Thymus (tissue), 11 donors: ENCODE results near the gene RAP1B. TPM values are rescaled to one million over a fixed set of nuclear protein-coding genes. Genes with fewer than 3 reads are reported as not detected.

Experiments
- DNase-seq, 9 donors: peaks; one replicate each; pipeline ENCODE4 v3.0.0-alpha.2; 2013; ENCODE audit warnings: low spot score in 9 of 9, low read depth in 6 of 9, missing footprints in 1 of 9
- H3K27ac ChIP-seq, 2 donors: one replicate each; pipeline ENCODE4 v1.5.1; 2013; ENCODE audit warnings: control low read depth in 1 of 2, low read depth in 1 of 2, low read length in 1 of 2, mild to moderate bottlenecking in 1 of 2, moderate library complexity in 1 of 2
- H3K27me3 ChIP-seq, 2 donors: one replicate each; pipeline ENCODE4 v1.5.1; 2013; ENCODE audit warnings: low read length in 1 of 2; ENCODE audit not compliant: control insufficient read depth in 2 of 2, insufficient read depth in 1 of 2
- H3K36me3 ChIP-seq, 2 donors: one replicate each; pipeline ENCODE4 v1.5.1; 2013; ENCODE audit warnings: low read length in 1 of 2, mild to moderate bottlenecking in 1 of 2, moderate library complexity in 1 of 2; ENCODE audit not compliant: control insufficient read depth in 2 of 2, insufficient read depth in 2 of 2
- H3K4me1 ChIP-seq, 2 donors: one replicate each; pipeline ENCODE4 v1.5.1; 2013; ENCODE audit warnings: low read length in 2 of 2; ENCODE audit not compliant: control insufficient read depth in 2 of 2, insufficient read depth in 2 of 2
- H3K4me3 ChIP-seq, 2 donors: one replicate each; pipeline ENCODE4 v1.5.1; 2013; ENCODE audit warnings: low read length in 2 of 2, control low read depth in 1 of 2, mild to moderate bottlenecking in 1 of 2
- H3K9me3 ChIP-seq, 2 donors: one replicate each; pipeline ENCODE4 v1.5.1; 2013; ENCODE audit warnings: low read length in 1 of 2, mild to moderate bottlenecking in 1 of 2; ENCODE audit not compliant: control insufficient read depth in 2 of 2, insufficient read depth in 1 of 2
- WGBS: extraction: QIAGEN DNeasy Blood & Tissue Kit; methylation state at CpG from one replicate; pipeline ENCODE4 v1.1.7; 2013; 5-methylcytosine and 5-hydroxymethylcytosine counted together
- polyA plus RNA-seq: library from polyadenylated mRNA; stranded (reverse); fragments of 200-250 nt; gene quantifications from one replicate; pipeline ENCODE4 v1.2.3, GENCODE V29; 2013
- total RNA-seq: library from RNA; stranded (reverse); fragments of 120-200 nt; gene quantifications from one replicate; pipeline ENCODE4 v1.2.4, GENCODE V29; 2013
- donor health status: healthy.

Gene RAP1B
- total and polyA plus RNA-seq, 2 donors, result 172 to 230 TPM

DNA sequence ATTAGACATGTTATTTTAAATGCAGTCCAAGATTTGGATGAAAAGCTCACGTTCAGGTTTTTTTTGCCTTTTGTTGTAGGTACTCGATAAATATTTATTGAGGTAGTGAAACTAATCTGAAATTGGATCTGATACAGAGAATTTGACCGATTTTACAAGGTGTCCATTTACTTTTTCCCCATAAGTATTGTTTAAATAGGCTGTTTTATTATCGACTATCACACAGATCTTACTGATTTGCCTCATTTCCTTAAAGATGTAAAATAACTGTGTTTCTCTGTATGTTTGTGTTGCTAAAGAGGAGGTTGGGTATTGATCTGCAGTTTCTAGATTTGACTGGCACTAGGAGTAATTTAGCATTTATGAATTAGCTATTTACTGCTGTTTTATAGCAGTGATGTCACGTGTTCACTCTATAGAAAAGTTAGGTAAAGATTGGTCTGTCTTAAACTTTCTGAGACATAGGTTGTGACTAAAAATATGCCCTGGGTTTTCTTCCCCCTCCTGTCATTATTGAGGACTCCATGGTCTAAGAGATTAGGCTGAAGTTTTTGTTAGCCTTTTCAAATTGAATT lies 3.5 kb downstream of the RAP1B start:
- peaks cover 7 to 20% of the 10 kb centered on the region in 2 donors for H3K4me1 ChIP-seq
- WGBS, result 83% methylated on average over 5 of the region's 5 CpGs
- DNase-seq, result no peak
- H3K27ac ChIP-seq, result no peak overlapping the region
- H3K9me3 ChIP-seq, result no peaks in the 10 kb centered on the region
- no peaks in the 10 kb centered on the region for H3K27me3 ChIP-seq
- H3K36me3 ChIP-seq, result peaks cover 5 to 7% of the 10 kb centered on the region in 2 donors
- no peak overlapping the region for H3K4me3 ChIP-seq

- H3K9me3 ChIP-seq, result no peaks in the 10 kb centered on the region
- 53% methylated on average over 2 of the region's 2 CpGs for WGBS
- no peaks in the 10 kb centered on the region for H3K27me3 ChIP-seq
- peaks cover 5 to 7% of the 10 kb centered on the region in 2 donors for H3K36me3 ChIP-seq
- no peak overlapping the region for H3K27ac ChIP-seq
- no peak overlapping the region for H3K4me3 ChIP-seq
- DNase-seq, result no peak
- H3K4me1 ChIP-seq, result peaks cover 7 to 19% of the 10 kb centered on the region in 2 donors
These were observed 4.1 kb downstream of the RAP1B start for GRCh38 chr12:68614769-68615168.

GRCh38 chr12:68617160-68617926 lies 6.6 kb downstream of the RAP1B start:
- no peak for DNase-seq
- Histone ChIP-seq H3K27ac (no peak overlapping the region), H3K36me3 (peaks cover 5 to 7% of the 10 kb centered on the region in 2 donors), H3K4me3 (no peak overlapping the region), H3K4me1 (peaks cover 11 to 18% of the 10 kb centered on the region in 2 donors), H3K27me3 (no peaks in the 10 kb centered on the region), H3K9me3 (no peaks in the 10 kb centered on the region)
- 86% methylated on average over 4 of the region's 4 CpGs for WGBS

GRCh38 chr12:68619541-68619940 lies 8.8 kb downstream of the RAP1B start:
- Histone ChIP-seq H3K4me1 (peaks cover 3 to 9% of the 10 kb centered on the region in 2 donors), H3K4me3 (no peak overlapping the region), H3K27ac (no peak overlapping the region), H3K27me3 (no peaks in the 10 kb centered on the region), H3K36me3 (peaks cover 5% of the 10 kb centered on the region in 2 donors), H3K9me3 (no peaks in the 10 kb centered on the region)
- no peak for DNase-seq

- Histone ChIP-seq H3K4me1 (peaks cover 3 to 9% of the 10 kb centered on the region in 2 donors), H3K27ac (no peak overlapping the region), H3K36me3 (peaks cover 5 to 16% of the 10 kb centered on the region in 2 donors), H3K4me3 (no peak overlapping the region), H3K9me3 (no peaks in the 10 kb centered on the region), H3K27me3 (no peaks in the 10 kb centered on the region)
- no peak for DNase-seq
- WGBS, result 87% methylated on average over 10 of the region's 10 CpGs
These were observed 10.1 kb downstream of the RAP1B start for GRCh38 chr12:68620519-68621471.

- DNase-seq, result no peak
- H3K4me3 ChIP-seq, result no peak overlapping the region
- H3K36me3 ChIP-seq, result peaks cover 5 to 18% of the 10 kb centered on the region in 2 donors
- H3K9me3 ChIP-seq, result peaks cover 0 to under 1% of the 10 kb centered on the region in 2 donors
- H3K27me3 ChIP-seq, result no peaks in the 10 kb centered on the region
- H3K4me1 ChIP-seq, result peaks cover 3 to 7% of the 10 kb centered on the region in 2 donors
- no peak overlapping the region for H3K27ac ChIP-seq
These were observed 10.9 kb downstream of the RAP1B start for GRCh38 chr12:68621472-68622081.

GRCh38 chr12:68622250-68622649 lies 11.6 kb downstream of the RAP1B start:
- WGBS, result 96% methylated on average over 1 of the region's 1 CpG
- no peak overlapping the region for H3K4me3 ChIP-seq

DNA sequence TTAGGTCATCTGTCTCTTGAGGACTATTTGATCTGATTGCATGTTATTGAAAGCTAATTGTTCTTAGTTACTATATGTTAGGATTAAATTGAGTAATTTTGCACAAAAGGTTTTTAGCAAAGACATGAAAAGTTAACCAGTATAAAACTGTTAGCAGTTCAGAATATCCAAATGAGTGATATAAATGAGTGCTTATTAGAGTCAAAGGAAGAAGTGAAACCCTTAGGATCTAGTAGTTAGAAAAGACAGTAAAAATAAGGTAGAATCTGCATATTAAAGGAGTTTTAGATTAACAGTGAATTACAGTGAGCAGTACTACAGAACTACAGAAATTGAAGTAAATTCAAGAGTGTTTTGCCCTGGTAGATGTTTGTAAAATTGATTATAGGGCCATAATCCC lies 12.4 kb downstream of the RAP1B start:
- peaks cover 0 to 7% of the 10 kb centered on the region in 2 donors for H3K9me3 ChIP-seq

More at GRCh38 chr12:68622250-68622649, 11.6 kb downstream of the RAP1B start:
- Histone ChIP-seq H3K9me3 (peaks cover 0 to 7% of the 10 kb centered on the region in 2 donors), H3K27ac (no peak overlapping the region), H3K27me3 (no peaks in the 10 kb centered on the region), H3K4me1 (peaks cover 3 to 6% of the 10 kb centered on the region in 2 donors), H3K36me3 (peaks cover 11 to 25% of the 10 kb centered on the region in 2 donors)
- no peak for DNase-seq

More for the DNA sequence above, 12.4 kb downstream of the RAP1B start:
- Histone ChIP-seq H3K4me1 (peaks cover 3 to 6% of the 10 kb centered on the region in 2 donors), H3K4me3 (no peak overlapping the region), H3K27me3 (no peaks in the 10 kb centered on the region), H3K27ac (no peak overlapping the region), H3K36me3 (peaks cover 6 to 30% of the 10 kb centered on the region in 2 donors)
- no peak for DNase-seq
